Measurements from ENCODE around the gene NRXN3.

The NRXN3 gene

DNA sequence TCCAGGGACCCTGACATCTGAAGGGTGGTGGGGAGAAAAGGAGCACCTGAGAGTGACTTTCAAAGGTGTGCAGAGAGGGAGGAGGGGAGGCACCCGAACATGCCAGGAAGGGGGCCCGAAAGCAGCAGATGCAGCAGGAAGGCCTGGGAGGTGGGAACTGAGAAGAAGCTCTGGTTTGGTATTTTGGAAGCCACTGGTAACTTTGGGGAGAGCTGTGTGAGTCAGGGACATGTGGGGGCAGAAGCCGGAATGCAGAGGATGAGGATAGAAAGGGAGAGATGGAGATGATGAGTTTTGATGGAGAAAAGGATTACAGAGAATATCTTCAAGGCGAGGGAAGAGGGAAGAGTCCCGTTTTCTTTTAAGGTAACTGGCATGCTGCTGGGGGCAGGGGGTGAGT, 50.1 kb downstream of the NRXN3 start:
- no peaks in the 10 kb centered on the region for H3K9me3 ChIP-seq (ENCODE audit: insufficient read depth, low read length)
- no peak overlapping the region for H3K4me3 ChIP-seq (ENCODE audit: insufficient read depth, low read length, poor library complexity, severe bottlenecking)

DNA sequence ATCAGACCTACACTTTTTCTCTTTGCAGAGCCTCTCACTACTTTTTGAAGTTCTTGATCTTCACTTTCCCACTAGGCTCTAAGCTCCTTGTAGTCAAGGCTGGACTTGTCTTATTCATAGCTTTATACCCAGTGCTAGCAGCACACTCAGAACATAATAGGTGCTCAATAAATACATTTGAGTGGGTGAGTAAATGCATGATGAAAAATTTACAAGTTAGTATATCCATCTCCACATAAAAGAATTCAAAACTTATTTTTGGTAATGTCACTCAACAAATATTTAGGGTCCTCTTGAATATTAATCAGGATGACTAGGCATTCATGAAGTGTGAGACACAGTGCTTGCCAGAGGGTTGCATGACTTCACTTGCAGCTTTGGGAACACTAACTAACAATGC, 52.6 kb downstream of the NRXN3 start:
- H4K20me1 ChIP-seq (ENCODE audit: low read depth, low read length) = no peaks in the 10 kb centered on the region
- H3K9me3 ChIP-seq (ENCODE audit: insufficient read depth, low read length) = no peaks in the 10 kb centered on the region
- no peak overlapping the region for H3K4me2 ChIP-seq (ENCODE audit: low read depth, low read length, poor library complexity, severe bottlenecking)
- H3K27ac ChIP-seq (ENCODE audit: low read depth, low read length) = no peak overlapping the region
- no peaks in the 10 kb centered on the region for H3K9me2 ChIP-seq (replicated peaks; ENCODE audit: insufficient read depth, low read length)
- no peaks in the 10 kb centered on the region for H3K79me2 ChIP-seq (ENCODE audit: insufficient read depth, low read length)
- no peaks in the 10 kb centered on the region for H3K36me3 ChIP-seq (ENCODE audit: low read length)
- no peak overlapping the region for H3K4me3 ChIP-seq (ENCODE audit: insufficient read depth, low read length, poor library complexity, severe bottlenecking)
- H2AFZ ChIP-seq (ENCODE audit: low read depth, low read length, severe bottlenecking) = no peak overlapping the region
- TF ChIP-seq EZH2phosphoT487 (conservative IDR thresholded peaks at IDR 0.05; ENCODE audit: low read length) = no peak
- TF ChIP-seq, protein P1, sequence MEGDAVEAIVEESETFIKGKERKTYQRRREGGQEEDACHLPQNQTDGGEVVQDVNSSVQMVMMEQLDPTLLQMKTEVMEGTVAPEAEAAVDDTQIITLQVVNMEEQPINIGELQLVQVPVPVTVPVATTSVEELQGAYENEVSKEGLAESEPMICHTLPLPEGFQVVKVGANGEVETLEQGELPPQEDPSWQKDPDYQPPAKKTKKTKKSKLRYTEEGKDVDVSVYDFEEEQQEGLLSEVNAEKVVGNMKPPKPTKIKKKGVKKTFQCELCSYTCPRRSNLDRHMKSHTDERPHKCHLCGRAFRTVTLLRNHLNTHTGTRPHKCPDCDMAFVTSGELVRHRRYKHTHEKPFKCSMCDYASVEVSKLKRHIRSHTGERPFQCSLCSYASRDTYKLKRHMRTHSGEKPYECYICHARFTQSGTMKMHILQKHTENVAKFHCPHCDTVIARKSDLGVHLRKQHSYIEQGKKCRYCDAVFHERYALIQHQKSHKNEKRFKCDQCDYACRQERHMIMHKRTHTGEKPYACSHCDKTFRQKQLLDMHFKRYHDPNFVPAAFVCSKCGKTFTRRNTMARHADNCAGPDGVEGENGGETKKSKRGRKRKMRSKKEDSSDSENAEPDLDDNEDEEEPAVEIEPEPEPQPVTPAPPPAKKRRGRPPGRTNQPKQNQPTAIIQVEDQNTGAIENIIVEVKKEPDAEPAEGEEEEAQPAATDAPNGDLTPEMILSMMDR (IDR thresholded peaks at IDR 0.05; ENCODE audit: insufficient read depth, low read length, poor library complexity, severe bottlenecking) = no peak
- no peak overlapping the region for H3K9ac ChIP-seq (ENCODE audit: low read length)
- no peaks in the 10 kb centered on the region; the same call in 1 of the 2 replicates for H3K27me3 ChIP-seq (ENCODE audit: low read length)
- no peaks in the 10 kb centered on the region for H3F3A ChIP-seq (ENCODE audit: insufficient read depth)

More for the DNA sequence above, 50.1 kb downstream of the NRXN3 start:
- no peaks in the 10 kb centered on the region for H3K36me3 ChIP-seq (ENCODE audit: low read length)
- no peak overlapping the region for H3K4me2 ChIP-seq (ENCODE audit: low read depth, low read length, poor library complexity, severe bottlenecking)
- no peaks in the 10 kb centered on the region; the same call in 1 of the 2 replicates for H3K27me3 ChIP-seq (ENCODE audit: low read length)
- TF ChIP-seq, protein P1 (IDR thresholded peaks at IDR 0.05; ENCODE audit: insufficient read depth, low read length, poor library complexity, severe bottlenecking) = no peak
- no peak for TF ChIP-seq EZH2phosphoT487 (conservative IDR thresholded peaks at IDR 0.05; ENCODE audit: low read length)
- H3K9ac ChIP-seq (ENCODE audit: low read length) = no peak overlapping the region
- H3F3A ChIP-seq (ENCODE audit: insufficient read depth) = no peaks in the 10 kb centered on the region
- no peak overlapping the region for H3K27ac ChIP-seq (ENCODE audit: low read depth, low read length)
- H4K20me1 ChIP-seq (ENCODE audit: low read depth, low read length) = no peaks in the 10 kb centered on the region
- no peaks in the 10 kb centered on the region for H3K79me2 ChIP-seq (ENCODE audit: insufficient read depth, low read length)
- H2AFZ ChIP-seq (ENCODE audit: low read depth, low read length, severe bottlenecking) = no peak overlapping the region
- no peaks in the 10 kb centered on the region for H3K9me2 ChIP-seq (replicated peaks; ENCODE audit: insufficient read depth, low read length)

DNA sequence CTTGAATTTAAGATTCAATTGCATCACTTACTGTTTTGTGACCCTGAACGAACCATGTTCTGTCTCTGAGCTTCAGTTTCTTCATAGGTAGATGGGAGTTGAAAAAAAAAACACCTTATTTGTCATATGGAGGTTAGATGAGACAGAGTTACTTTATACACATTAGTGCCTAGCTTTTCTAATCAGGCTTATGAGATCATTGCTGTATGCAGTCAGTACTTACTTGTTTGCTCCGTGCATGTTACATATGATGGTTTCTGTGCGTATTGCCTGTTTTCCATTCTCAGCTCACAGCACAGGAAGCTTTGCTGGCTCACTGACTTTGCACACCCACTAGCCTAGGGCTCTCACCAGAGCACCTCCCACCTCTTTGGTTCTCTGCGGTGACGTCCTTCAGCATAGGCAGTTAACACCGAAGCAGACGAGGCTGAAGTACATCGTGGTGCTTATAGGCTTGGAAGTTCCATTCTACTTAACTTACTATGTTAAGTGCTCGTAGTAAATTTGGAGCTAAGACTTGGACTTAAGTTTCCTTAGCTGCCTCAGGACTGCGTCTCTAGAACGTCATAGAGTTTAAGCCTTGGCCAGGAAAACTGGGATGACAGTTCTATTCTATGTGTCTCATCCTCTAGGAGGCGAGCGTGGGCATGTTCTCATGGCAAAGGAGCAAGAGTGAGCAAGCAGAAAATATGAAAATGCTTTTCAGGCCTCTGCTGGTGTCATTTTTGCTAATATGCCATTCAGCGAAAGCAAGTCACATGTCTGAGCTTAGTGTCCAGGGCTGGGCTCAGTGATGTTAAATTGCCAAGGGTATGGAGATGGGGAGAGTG, 57.3 kb downstream of the NRXN3 start:
- H3K27me3 ChIP-seq (ENCODE audit: low read length) = no peaks in the 10 kb centered on the region

More for the DNA sequence above, 57.3 kb downstream of the NRXN3 start:
- H4K20me1 ChIP-seq (ENCODE audit: low read depth, low read length) = no peaks in the 10 kb centered on the region
- H3K4me3 ChIP-seq (ENCODE audit: insufficient read depth, low read length, poor library complexity, severe bottlenecking) = no peak overlapping the region
- H2AFZ ChIP-seq (ENCODE audit: low read depth, low read length, severe bottlenecking) = no peak overlapping the region
- no peak overlapping the region for H3K4me2 ChIP-seq (ENCODE audit: low read depth, low read length, poor library complexity, severe bottlenecking)
- H3K9ac ChIP-seq (ENCODE audit: low read length) = no peak overlapping the region
- no peaks in the 10 kb centered on the region for H3F3A ChIP-seq (ENCODE audit: insufficient read depth)
- no peaks in the 10 kb centered on the region for H3K36me3 ChIP-seq (ENCODE audit: low read length)
- no peaks in the 10 kb centered on the region for H3K79me2 ChIP-seq (ENCODE audit: insufficient read depth, low read length)
- H3K27ac ChIP-seq (ENCODE audit: low read depth, low read length) = no peak overlapping the region
- H3K9me2 ChIP-seq (replicated peaks; ENCODE audit: insufficient read depth, low read length) = no peaks in the 10 kb centered on the region
- H3K9me3 ChIP-seq (ENCODE audit: insufficient read depth, low read length) = no peaks in the 10 kb centered on the region
- TF ChIP-seq EZH2phosphoT487 (conservative IDR thresholded peaks at IDR 0.05; ENCODE audit: low read length) = no peak
- TF ChIP-seq, protein P1 (IDR thresholded peaks at IDR 0.05; ENCODE audit: insufficient read depth, low read length, poor library complexity, severe bottlenecking) = no peak
